CD4-positive, alpha-beta T cell treated with Interleukin-6 for 4 hours (primary cell): ENCODE measurements around the gene PPP1R13B.

Experiments used
- DNase-seq: peaks from one replicate; pipeline ENCODE4 v3.0.0-alpha.2; 2020; ENCODE audit warnings: mixed read lengths

PPP1R13B gene

GRCh38 chr14:103707329-103708263 lies 139.8 kb downstream of the PPP1R13B start:
- no peak for DNase-seq

GRCh38 chr14:103706551-103707328 lies 140.6 kb downstream of the PPP1R13B start:
- DNase-seq = no peak

GRCh38 chr14:103705504-103706284 lies 141.7 kb downstream of the PPP1R13B start:
- DNase-seq = no peak

- DNase-seq = no peak
Observed at GRCh38 chr14:103705118-103705503, 142.3 kb downstream of the PPP1R13B start.

- no peak for DNase-seq
Observed at GRCh38 chr14:103704708-103705107, 142.7 kb downstream of the PPP1R13B start.

- no peak for DNase-seq
Observed at GRCh38 chr14:103703433-103704385, 143.7 kb downstream of the PPP1R13B start.

GRCh38 chr14:103702497-103703432 lies 144.6 kb downstream of the PPP1R13B start:
- no peak for DNase-seq

- no peak for DNase-seq
Observed at GRCh38 chr14:103702095-103702494, 145.3 kb downstream of the PPP1R13B start.

GRCh38 chr14:103700753-103701490 lies 146.5 kb downstream of the PPP1R13B start:
- DNase-seq = no peak

GRCh38 chr14:103699901-103700752 lies 147.2 kb downstream of the PPP1R13B start:
- no peak for DNase-seq

- DNase-seq = no peak
Observed at GRCh38 chr14:103699261-103699661, 148.1 kb downstream of the PPP1R13B start.

GRCh38 chr14:103698380-103699260 lies 148.8 kb downstream of the PPP1R13B start:
- DNase-seq = no peak

- DNase-seq = no peak
Observed at GRCh38 chr14:103697603-103698379, 149.6 kb downstream of the PPP1R13B start.

GRCh38 chr14:103697206-103697602 lies 150.2 kb downstream of the PPP1R13B start:
- DNase-seq = no peak

- no peak for DNase-seq
Observed at GRCh38 chr14:103696466-103697071, 150.8 kb downstream of the PPP1R13B start.

- DNase-seq = no peak
Observed at GRCh38 chr14:103696070-103696402, 151.3 kb downstream of the PPP1R13B start.
